ENCODE measurements around the gene LILRB1.
"Not testable (repeated sequence)": the region's sequence is repeated elsewhere in the genome, so short reads cannot be mapped to it uniquely, and the experiment has no call there.

Gene LILRB1

GRCh38 chr19:54630262-54630661 lies at the start of gene LILRB1:
LILRB1 (plus strand) TSS chr19:54630484; CDS start chr19:54631074, 590 bp downstream.
- not testable (repeated sequence) for DNase-seq

DNA sequence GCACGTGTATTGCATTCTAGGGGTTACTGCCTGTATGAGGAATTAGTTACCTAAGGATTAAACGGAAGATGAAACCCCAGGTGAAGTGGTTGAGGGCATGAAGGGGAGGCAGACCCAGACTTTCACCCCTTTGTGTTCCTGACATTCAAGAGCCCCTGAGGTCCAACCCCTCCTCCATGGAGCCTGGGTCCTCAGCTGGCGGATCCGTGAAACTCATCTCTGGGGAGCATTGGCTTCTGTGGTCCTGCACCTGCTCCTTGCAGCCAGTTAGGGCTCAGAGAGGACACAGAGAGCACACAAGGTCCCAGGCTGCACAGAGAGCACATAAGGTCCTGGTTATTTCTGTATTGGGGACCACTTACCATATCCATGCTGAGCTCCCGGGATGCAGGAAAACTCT lies 43.9 kb upstream of the LILRB1 start:
- DNase-seq: no peak

GRCh38 chr19:54587026-54587425 lies 43.3 kb upstream of the LILRB1 start:
- no peak for DNase-seq

DNA sequence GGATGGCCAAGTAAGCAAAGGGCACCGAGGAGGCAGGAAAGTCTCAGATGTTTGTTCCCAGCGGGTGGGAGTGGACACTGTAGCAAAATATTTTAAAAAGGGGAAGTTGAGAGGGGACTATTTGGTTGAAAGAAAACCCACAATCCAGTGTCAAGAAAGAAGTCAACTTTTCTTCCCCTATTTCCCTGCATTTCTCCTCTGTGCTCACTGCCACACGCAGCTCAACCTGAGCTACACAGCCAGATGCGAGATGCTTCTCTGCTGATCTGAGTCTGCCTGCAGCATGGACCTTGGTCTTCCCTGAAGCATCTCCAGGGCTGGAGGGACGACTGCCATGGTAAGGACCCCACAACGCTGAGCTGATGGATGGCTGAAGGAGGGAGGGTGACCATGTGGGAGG lies 36.8 kb upstream of the LILRB1 start, which contains the start of gene LILRA1:
LILRA1 (plus strand) TSS at position 188 of the 400 bp plus-strand sequence. CDS start 613 bp downstream, outside the sequence.
- not testable (repeated sequence) for DNase-seq

DNA sequence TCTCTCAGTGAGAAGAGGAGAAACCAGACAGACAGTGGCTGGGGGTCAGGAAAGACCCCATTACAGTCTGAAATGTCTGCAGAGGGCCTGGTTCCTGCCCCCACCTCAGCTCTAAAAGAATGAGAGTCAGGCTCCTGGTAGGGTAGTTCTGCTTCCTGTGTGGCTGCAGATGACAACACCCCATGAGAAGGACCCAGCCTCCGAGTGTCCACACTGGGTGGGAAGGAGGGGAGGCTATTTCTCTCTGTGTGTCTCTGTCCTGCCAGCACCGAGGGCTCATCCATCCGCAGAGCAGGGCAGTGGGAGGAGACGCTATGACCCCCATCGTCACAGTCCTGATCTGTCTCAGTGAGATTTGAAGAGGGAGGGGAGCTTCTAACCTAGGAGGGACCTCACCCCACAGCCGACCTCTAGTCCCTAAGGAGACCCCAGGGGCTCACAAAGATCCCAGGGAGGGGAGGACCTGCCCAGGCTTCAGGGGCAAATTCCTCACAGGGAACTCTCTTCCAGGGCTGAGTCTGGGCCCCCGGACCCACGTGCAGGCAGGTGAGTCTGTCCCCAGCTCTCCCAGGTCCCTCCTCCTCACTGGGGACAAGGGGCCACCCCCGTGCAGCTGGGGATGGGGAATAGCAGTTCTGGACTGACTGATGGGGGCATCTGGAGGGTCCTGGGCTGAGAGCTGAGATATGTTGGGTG lies 36.2 kb upstream of the LILRB1 start:
- not testable (repeated sequence) for DNase-seq

GRCh38 chr19:54594737-54595136 lies 35.5 kb upstream of the LILRB1 start:
- DNase-seq: no peak

DNA sequence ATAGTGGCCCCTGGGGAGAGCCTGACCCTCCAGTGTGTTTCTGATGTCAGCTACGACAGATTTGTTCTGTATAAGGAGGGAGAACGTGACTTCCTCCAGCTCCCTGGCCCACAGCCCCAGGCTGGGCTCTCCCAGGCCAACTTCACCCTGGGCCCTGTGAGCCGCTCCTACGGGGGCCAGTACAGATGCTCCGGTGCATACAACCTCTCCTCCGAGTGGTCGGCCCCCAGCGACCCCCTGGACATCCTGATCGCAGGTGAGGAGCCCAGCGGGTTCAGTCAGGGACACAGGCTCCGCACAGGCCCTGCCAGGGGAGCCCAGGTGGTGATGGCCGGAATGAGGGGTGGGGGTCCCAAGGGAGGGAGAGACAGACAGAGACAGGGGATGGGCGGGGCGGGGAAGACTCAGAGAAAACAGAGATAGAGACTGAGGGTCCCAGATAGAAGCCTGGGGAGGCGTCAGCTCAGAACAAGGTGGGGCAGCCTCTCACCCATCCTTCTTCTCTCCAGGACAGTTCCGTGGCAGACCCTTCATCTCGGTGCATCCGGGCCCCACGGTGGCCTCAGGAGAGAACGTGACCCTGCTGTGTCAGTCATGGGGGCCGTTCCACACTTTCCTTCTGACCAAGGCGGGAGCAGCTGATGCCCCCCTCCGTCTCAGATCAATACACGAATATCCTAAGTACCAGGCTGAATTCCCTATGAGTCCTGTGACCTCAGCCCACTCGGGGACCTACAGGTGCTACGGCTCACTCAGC lies 34.4 kb upstream of the LILRB1 start:
- DNase-seq: not testable (repeated sequence)

DNA sequence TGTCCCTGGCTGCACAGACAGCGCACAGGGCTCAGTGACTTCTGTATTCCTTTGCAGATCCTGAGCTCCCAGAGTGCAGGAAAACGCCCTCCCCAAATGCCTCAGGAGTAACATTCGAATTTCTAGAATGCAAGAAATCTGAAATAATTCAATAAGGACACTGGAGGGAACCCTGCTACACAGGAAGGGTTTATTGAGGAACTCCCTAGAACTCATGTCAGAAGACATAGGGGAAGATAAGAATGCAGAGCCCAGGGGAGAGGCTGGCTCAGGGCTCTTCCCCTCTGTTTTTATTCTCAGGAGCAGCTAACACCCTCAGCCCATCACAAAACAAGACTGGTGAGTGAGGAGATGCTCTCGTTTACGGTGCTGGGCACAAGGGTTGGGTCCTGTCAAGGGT lies 30.1 kb upstream of the LILRB1 start:
- no peak for DNase-seq

DNA sequence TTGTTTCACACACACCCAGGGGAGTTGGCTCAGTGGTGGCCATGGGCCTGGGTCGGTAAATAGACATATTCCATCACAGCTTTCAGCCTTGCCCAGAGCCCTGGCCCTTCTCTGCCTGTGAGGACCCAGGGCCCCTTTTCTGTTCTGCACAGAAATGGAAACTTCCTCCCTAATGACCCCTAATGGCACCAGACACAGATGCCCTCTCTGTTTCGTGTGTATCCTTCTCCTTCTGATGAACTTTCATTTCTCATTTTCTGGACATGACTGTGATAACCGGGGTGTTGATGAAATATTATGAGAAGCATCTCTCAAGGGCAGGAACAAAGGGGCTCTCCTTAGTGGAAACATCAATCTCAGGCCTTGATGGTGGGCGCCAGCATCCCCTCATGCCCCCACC lies 24.1 kb upstream of the LILRB1 start:
- no peak for DNase-seq

DNA sequence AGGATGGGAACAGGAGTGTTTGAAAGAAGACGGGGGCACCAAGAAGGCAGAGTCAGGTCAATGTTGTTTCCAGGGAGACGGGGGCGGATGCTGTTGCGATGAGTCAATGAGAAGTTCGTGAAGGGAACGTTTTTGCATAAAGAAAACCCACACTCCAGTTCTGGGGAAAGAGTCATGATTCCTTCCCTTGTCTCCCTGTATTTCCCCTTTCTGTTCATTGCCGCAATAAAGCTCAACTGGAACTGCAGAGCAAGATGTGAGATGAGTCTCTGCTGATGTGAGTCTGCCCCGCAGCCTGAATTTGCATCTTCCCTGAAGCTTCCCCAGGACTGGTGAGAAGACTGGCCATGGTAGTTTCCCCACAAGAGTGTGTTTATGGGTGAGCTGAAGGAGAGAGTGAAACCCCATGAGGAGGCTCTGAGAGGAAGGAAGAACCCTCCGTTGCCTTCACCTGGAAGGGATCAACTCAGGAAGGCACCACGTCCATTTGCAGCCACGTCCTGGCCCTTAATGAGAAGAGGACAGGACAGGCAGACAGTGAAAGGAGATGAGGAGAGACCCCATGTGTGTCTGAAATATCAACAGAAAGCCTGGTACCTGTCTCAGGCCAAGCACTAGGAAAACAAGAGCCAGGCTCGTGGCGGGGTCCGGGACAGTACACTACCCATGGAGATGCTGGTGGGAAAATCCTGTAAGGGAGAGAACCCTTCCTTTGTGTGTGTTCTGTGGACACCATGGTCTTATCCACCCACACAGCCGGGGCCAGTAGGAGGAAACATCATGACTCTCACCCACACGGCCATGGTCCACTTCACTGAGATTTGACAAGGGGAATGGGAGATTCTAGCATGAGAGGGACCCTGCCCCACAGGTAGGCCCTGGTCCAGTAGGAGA lies 23.1 kb upstream of the LILRB1 start:
- no peak for DNase-seq

- no peak for DNase-seq
Measured at GRCh38 chr19:54607785-54608150, 22.5 kb upstream of the LILRB1 start.

- no peak for DNase-seq
Measured at GRCh38 chr19:54608205-54608604, 22.1 kb upstream of the LILRB1 start.

DNA sequence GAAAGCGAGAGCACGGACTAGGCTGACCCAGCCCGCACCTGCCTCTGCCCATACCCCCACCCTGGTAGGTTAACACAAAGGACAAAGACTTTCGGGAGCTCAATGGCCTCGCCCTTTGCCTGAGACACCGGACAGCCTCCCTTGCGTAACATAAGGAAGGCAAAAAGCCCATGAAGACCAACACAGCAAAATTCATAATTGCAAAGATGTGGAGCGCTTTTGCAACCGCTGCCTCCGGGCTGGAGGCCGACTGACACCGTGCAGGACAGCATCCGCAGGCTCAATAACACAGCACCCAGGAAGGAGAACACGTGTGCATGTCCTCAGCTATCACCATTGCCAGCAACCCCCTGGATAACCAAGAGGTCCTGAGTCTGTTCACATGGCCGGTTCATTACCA lies 21.5 kb upstream of the LILRB1 start:
- no peak for DNase-seq

- no peak for DNase-seq
Measured at GRCh38 chr19:54609356-54609791, 20.9 kb upstream of the LILRB1 start.

GRCh38 chr19:54612428-54612827 lies 17.9 kb upstream of the LILRB1 start:
- DNase-seq: no peak

DNA sequence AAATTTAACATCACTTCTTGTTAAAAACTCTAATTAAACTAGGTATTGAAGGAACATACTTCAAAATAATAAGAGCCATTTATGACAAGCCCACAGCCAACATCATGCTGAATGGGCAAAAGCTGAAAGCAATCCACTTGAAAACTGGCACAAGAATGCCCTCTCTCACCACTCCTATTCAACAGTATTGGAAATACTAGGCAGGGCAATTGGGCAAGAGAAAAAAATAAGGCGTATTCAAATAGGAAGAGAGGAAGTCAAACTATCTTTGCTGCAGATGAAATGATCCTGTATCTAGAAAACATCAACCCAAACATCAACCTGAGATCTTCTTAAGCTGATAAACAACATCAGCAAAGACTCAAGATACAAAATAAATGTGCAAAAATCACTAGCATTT lies 15.6 kb upstream of the LILRB1 start:
- DNase-seq: no peak

DNA sequence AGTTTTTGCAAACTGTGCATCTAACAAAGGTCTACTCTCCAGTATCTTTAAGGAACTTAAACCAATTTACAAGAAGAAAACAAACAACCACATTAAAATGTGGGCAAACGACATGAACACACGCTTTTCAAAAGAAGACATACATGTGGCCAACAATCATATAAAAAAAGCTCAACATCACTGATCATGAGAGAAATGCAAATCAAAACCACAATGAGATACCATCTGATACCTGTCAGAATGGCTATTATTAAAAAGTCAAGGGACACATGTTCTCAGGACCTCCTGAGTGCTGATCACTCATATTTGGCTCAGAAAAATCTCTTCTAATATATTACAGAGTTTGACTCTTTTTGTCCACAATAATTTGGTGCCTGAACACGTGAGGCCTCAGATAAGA lies 14.2 kb upstream of the LILRB1 start:
- DNase-seq: no peak

DNA sequence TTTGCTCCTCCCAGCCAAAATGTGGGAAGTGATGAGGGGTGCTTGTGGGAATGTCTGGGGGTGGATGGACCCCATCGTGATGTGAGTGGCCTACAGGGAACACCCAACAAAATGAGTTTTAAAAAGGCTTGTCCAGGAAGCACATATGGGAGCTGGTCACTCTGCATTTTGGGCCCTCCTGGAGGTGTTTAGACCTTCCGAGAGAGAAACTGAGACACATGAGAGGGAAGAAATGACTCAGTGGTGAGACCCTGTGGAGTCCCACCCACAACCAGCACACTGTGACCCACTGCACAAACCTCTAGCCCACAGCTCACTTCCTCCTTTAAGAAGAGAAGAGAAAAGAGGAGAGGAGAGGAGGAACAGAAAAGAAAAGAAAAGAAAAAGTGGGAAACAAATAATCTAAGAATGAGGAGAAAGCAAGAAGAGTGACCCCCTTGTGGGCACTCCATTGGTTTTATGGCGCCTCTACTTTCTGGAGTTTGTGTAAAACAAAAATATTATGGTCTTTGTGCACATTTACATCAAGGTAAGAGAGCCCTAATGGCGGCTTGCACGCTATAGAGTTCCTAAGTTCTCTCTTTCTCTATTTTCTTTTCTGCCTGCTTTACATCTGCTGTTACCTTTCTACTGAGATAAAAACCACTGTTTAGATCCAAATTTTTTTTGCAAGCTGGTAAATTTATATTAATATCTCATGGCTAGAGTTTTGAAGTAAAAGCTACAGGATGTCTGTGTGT lies 13.3 kb upstream of the LILRB1 start:
- no peak for DNase-seq

GRCh38 chr19:54620464-54620863 lies 9.8 kb upstream of the LILRB1 start:
- no peak for DNase-seq

GRCh38 chr19:54622431-54622830 lies 7.9 kb upstream of the LILRB1 start:
- DNase-seq: no peak

DNA sequence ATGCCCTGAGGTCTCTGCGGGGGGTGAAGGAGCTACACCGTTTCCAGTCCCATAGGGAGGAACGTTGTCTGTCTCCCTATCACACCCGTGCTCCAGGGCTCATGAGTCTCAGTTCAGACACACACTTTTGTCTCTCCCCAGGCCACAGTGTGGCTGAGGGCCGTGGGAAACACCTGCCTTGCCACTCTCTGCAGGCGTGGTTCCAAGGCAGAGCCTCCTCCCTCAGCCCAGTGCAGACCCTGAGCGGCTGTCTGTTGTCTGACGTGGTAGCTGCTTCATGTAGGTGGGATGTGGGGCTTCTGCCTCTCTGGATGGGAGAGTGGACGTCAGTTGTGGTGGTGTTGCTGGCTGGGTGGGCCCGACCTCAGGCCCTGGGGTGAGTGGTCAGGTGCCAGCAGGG lies 6.0 kb upstream of the LILRB1 start:
- DNase-seq: not testable (repeated sequence)

DNA sequence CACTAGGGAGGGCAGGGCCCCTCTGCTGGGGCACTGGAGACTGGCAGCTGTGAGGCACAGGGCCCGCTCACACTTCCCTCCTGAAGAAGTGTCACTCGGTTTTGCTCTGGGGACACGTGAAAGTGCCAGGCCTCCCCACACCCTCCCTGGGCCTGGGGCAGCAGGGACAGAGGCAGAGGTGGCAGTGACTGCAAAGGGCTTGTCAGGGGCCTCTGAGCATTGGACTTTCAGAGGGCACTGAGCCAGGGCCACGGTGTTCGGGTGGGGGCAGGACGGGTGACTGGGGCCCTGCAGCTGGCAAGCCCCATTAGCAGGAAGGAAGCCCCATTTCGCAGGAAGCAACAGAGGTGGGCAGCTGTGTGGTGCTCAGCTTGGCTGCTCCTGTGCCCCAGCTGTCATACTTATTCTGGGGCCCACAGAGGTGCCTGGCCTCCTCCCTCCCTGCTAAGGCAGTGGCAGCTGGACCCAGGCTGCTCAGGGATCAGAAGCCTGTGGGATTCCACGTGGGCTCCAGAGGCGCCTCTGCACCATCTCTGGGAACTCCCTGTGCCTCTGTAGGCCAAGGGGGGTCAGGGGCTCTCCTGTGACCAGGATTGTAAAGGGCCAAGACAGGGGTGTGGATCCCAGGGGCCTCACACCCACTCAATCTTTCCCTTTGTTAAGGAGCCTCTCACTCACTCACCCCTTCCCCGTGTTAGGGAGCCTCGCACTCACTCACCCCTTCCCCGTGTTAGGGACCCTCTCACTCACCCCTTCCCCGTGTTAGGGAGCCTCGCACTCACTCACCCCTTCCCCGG lies 5.2 kb upstream of the LILRB1 start:
- not testable (repeated sequence) for DNase-seq

Data from NCI-H1092 (cell line).